ENCODE results near the gene UGT1A5. TPM values are rescaled to one million over a fixed set of nuclear protein-coding genes. Genes with fewer than 3 reads are reported as not detected.

UGT1A5 gene
- total RNA-seq, 1 experiment from 2014 or later: 7.1 TPM

DNA sequence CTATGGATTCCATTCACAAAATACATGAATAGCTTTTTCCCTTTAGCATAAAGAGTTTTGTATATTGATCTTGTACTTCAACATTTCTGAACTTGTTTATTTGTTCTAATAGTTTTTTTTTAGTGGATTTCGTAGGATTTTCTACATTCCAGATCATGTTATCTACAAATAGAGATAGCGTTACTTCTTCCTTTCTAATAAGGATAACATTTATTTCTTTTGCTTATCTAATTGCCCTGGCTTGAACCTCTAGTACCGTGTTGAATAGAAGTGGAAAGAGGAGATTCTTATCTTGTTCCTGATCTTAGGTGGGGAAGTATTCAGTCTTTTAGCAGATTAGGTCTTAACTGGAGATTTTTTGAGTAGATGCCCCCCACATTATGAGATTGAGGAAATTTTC is 10.5 kb upstream of the UGT1A5 start:
- no TSS peak for BruUV-seq (replicated peaks)
- intact Hi-C loops (cut with micrococcal nuclease; ENCODE audit: unreplicated experiment): loop anchor here (10.0 kb wide), 1 partner anchor 133 kb away; no protein-coding TSS in a partner anchor

GRCh38 chr2:233705911-233706506 is 6.7 kb upstream of the UGT1A5 start:
- no TSS peak for BruUV-seq (replicated peaks)
- intact Hi-C loops (cut with micrococcal nuclease; ENCODE audit: unreplicated experiment): loop anchor here (2.0 to 10.0 kb wide), 4 partner anchors 67 to 299 kb away; no protein-coding TSS in a partner anchor
- no peak for TF ChIP-seq CTCF (IDR thresholded peaks at IDR 0.05; ENCODE audit: unreplicated experiment)
- peak overlapping the region; percentile 65 for H3K27ac Mint-ChIP-seq (ENCODE audit: unreplicated experiment)
- H3K36me3 Mint-ChIP-seq (ENCODE audit: insufficient read depth, unreplicated experiment): peaks cover 38% of the 10 kb centered on the region
- H3K4me3 Mint-ChIP-seq (ENCODE audit: low read depth, unreplicated experiment): peak overlapping the region; percentile 8
- CTCF ChIA-PET: interaction anchor here (0.7 to 1.7 kb wide), 6 partner anchors 10 to 284 kb away, joined by 3 to 7 read pairs (median 4); partner anchors contain the start of genes UGT1A1 and UGT1A6
- H3K4me1 Mint-ChIP-seq (ENCODE audit: low read depth, unreplicated experiment): peaks cover 93% of the 10 kb centered on the region
- H3K9me3 Mint-ChIP-seq (ENCODE audit: low read depth, unreplicated experiment): no peaks in the 10 kb centered on the region
- peak; percentile 80 for DNase-seq
- no peaks in the 10 kb centered on the region for H3K27me3 Mint-ChIP-seq (ENCODE audit: unreplicated experiment)

More for the DNA sequence above, 10.5 kb upstream of the UGT1A5 start:
- H3K27ac Mint-ChIP-seq (ENCODE audit: unreplicated experiment): peak overlapping the region; percentile 65
- H3K27me3 Mint-ChIP-seq (ENCODE audit: unreplicated experiment): no peaks in the 10 kb centered on the region
- peaks cover 86% of the 10 kb centered on the region for H3K4me1 Mint-ChIP-seq (ENCODE audit: low read depth, unreplicated experiment)
- TF ChIP-seq CTCF (IDR thresholded peaks at IDR 0.05; ENCODE audit: unreplicated experiment): no peak
- DNase-seq: no peak
- peaks cover 43% of the 10 kb centered on the region for H3K36me3 Mint-ChIP-seq (ENCODE audit: insufficient read depth, unreplicated experiment)
- H3K9me3 Mint-ChIP-seq (ENCODE audit: low read depth, unreplicated experiment): no peaks in the 10 kb centered on the region
- H3K4me3 Mint-ChIP-seq (ENCODE audit: low read depth, unreplicated experiment): no peak overlapping the region
- CTCF ChIA-PET: no interaction called here

GRCh38 chr2:233706720-233707119 is 6.0 kb upstream of the UGT1A5 start:
- TF ChIP-seq CTCF (IDR thresholded peaks at IDR 0.05; ENCODE audit: unreplicated experiment): no peak
- CTCF ChIA-PET: interaction anchor here (0.6 to 1.3 kb wide), 4 partner anchors 9 to 126 kb away, joined by 3 to 4 read pairs (median 4); partner anchors contain the start of gene UGT1A1
- peaks cover 45% of the 10 kb centered on the region for H3K36me3 Mint-ChIP-seq (ENCODE audit: insufficient read depth, unreplicated experiment)
- H3K4me1 Mint-ChIP-seq (ENCODE audit: low read depth, unreplicated experiment): peaks cover 93% of the 10 kb centered on the region
- H3K9me3 Mint-ChIP-seq (ENCODE audit: low read depth, unreplicated experiment): no peaks in the 10 kb centered on the region
- H3K27me3 Mint-ChIP-seq (ENCODE audit: unreplicated experiment): no peaks in the 10 kb centered on the region
- intact Hi-C loops (cut with micrococcal nuclease; ENCODE audit: unreplicated experiment): loop anchor here (5.0 to 10.0 kb wide), 3 partner anchors 128 to 299 kb away; no protein-coding TSS in a partner anchor
- no peak overlapping the region for H3K4me3 Mint-ChIP-seq (ENCODE audit: low read depth, unreplicated experiment)
- no TSS peak for BruUV-seq (replicated peaks)
- peak; percentile 10 for DNase-seq
- no peak overlapping the region for H3K27ac Mint-ChIP-seq (ENCODE audit: unreplicated experiment)

GRCh38 chr2:233707940-233708644 is 4.6 kb upstream of the UGT1A5 start:
- Mint-ChIP-seq H3K36me3 (ENCODE audit: insufficient read depth, unreplicated experiment) (peaks cover 57% of the 10 kb centered on the region), H3K9me3 (ENCODE audit: low read depth, unreplicated experiment) (no peaks in the 10 kb centered on the region), H3K27me3 (ENCODE audit: unreplicated experiment) (no peaks in the 10 kb centered on the region), H3K4me1 (ENCODE audit: low read depth, unreplicated experiment) (peaks cover 93% of the 10 kb centered on the region), H3K27ac (ENCODE audit: unreplicated experiment) (peak overlapping the region; percentile 53), H3K4me3 (ENCODE audit: low read depth, unreplicated experiment) (peak overlapping the region; percentile 38)
- peak; percentile 19 for DNase-seq
- no TSS peak for BruUV-seq (replicated peaks)
- TF ChIP-seq CTCF (IDR thresholded peaks at IDR 0.05; ENCODE audit: unreplicated experiment): no peak
- intact Hi-C loops (cut with micrococcal nuclease; ENCODE audit: unreplicated experiment): loop anchor here (5.0 to 10.0 kb wide), 3 partner anchors 127 to 301 kb away; no protein-coding TSS in a partner anchor
- CTCF ChIA-PET: interaction anchor here (0.6 kb wide), 1 partner anchor 110 kb away, joined by 3 read pairs; no protein-coding TSS in a partner anchor
